ENCODE measurements around the gene ARHGEF1. TPM values are rescaled to one million over a fixed set of nuclear protein-coding genes. Genes with fewer than 3 reads are reported as not detected.

Gene ARHGEF1
- total and polyA plus RNA-seq, 2 donors (not counting 1 experiment from before 2014, with no cell fraction given) = 21.6 to 23.9 TPM

DNA sequence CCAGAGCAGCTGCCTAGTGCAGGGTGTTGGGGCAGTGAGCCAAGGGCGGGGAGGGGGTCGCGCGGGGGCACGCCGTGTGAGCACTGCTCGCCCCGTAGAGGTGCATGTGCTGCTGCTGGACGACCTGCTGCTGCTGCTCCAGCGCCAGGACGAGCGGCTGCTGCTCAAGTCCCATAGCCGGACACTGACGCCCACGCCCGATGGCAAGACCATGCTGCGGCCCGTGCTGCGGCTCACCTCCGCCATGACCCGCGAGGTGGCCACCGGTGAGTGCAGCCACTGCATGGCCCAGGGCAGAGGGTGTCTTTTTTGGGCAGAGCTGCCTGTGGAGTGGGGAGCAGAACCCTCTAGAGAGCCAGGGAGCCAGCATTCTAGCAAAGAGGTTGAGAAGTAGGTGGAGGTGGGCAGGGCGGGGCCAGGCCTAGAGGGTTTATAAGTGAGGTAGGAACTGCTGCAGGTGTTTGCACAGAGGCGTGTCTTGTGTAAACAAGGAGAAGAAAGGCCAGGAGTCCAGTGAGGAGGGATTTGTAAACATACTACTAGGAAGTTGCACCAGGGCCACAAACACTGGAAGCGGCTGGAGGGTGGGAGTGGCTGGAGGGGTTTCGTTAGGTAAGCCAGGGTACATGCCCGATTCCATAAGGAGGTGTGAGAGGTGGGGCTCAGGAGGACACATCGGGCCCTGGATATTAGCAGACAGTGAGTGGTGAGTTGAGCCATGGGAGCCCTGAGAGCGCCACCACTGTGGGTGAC lies 21.3 kb downstream of the ARHGEF1 start:
- Histone ChIP-seq H3K36me3 (ENCODE audit: control insufficient read depth, insufficient read depth, low read length) (peaks cover 24% of the 10 kb centered on the region), H4K20me1 (ENCODE audit: control insufficient read depth, extremely low read depth, insufficient read depth, low read length) (no peaks in the 10 kb centered on the region), H3K4me2 (ENCODE audit: extremely low read depth, insufficient read depth, low read length) (no peak overlapping the region), H3K4me3 (replicated peaks in 1 of 4; ENCODE audit: control extremely low read depth in 1 of 4, insufficient read depth in 1 of 4, low read depth in 3 of 4, low read length in 4 of 4) (no peak overlapping the region), H3K4me1 (ENCODE audit: control insufficient read depth, extremely low read depth, insufficient read depth, low read length) (peaks cover 2% of the 10 kb centered on the region), H3K9me3 (ENCODE audit: control insufficient read depth, insufficient read depth, low read depth, low read length) (no peaks in the 10 kb centered on the region), H3K79me2 (ENCODE audit: control insufficient read depth, insufficient read depth, low read length) (no peaks in the 10 kb centered on the region), H2AFZ (ENCODE audit: low read length) (no peak overlapping the region), H3K27me3 (ENCODE audit: control insufficient read depth, insufficient read depth, low read length) (no peaks in the 10 kb centered on the region), H3K27ac (ENCODE audit: insufficient read depth, low read length) (no peak overlapping the region), H3K9ac (ENCODE audit: insufficient read depth, low read length) (no peak overlapping the region)
- DNase-seq (ENCODE audit: low read depth in 2 of 2) = no peak
- TF ChIP-seq, protein P1, sequence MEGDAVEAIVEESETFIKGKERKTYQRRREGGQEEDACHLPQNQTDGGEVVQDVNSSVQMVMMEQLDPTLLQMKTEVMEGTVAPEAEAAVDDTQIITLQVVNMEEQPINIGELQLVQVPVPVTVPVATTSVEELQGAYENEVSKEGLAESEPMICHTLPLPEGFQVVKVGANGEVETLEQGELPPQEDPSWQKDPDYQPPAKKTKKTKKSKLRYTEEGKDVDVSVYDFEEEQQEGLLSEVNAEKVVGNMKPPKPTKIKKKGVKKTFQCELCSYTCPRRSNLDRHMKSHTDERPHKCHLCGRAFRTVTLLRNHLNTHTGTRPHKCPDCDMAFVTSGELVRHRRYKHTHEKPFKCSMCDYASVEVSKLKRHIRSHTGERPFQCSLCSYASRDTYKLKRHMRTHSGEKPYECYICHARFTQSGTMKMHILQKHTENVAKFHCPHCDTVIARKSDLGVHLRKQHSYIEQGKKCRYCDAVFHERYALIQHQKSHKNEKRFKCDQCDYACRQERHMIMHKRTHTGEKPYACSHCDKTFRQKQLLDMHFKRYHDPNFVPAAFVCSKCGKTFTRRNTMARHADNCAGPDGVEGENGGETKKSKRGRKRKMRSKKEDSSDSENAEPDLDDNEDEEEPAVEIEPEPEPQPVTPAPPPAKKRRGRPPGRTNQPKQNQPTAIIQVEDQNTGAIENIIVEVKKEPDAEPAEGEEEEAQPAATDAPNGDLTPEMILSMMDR (conservative IDR thresholded peaks at IDR 0.05 in 1 of 2, IDR thresholded peaks at IDR 0.05 in 1 of 2; ENCODE audit: low read depth in 1 of 2, low read length in 2 of 2) = no peak
- TF ChIP-seq EZH2 (IDR thresholded peaks at IDR 0.05; ENCODE audit: low read length, missing control alignments) = no peak

DNA sequence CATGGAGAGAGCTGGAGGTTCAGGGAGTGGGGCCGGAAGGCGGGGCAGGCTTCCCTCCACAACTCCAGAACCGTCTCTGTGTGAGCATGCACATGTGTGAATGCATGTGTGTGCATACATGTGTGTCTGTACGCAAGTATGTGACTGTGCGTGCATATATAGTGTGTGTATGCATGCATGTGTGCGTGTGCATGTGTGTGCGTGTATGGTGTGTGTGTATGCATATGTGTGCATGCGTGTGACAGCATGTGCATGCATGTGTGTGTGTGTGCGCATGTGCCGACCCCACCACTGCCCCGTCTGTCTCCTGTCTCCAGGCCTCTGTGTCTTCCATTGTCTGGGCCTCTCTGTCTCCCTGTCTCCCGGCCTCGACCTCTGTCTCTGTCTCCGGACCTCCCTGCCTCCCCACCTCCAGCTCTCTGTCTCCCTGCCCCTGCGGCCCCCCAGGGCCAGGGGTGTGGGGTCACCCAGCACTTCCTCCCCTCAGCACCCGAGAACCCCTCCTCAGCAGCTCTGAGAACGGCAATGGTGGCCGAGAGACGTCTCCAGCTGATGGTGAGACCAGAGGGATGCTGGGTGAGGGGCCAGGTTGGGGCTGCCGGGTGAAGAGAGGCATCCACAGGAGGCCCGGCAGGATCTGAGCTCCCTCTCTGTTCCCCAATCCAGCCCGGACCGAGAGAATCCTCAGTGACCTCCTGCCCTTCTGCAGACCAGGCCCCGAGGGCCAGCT lies 22.5 kb downstream of the ARHGEF1 start:
- no peak overlapping the region for H3K4me2 ChIP-seq (ENCODE audit: extremely low read depth, insufficient read depth, low read length)
- no peaks in the 10 kb centered on the region for H3K79me2 ChIP-seq (ENCODE audit: control insufficient read depth, insufficient read depth, low read length)
- H3K9ac ChIP-seq (ENCODE audit: insufficient read depth, low read length) = no peak overlapping the region
- H3K4me1 ChIP-seq (ENCODE audit: control insufficient read depth, extremely low read depth, insufficient read depth, low read length) = peaks cover 2% of the 10 kb centered on the region
- H3K27ac ChIP-seq (ENCODE audit: insufficient read depth, low read length) = no peak overlapping the region
- DNase-seq (ENCODE audit: low read depth in 2 of 2) = no peak
- H3K27me3 ChIP-seq (ENCODE audit: control insufficient read depth, insufficient read depth, low read length) = no peaks in the 10 kb centered on the region
- H2AFZ ChIP-seq (ENCODE audit: low read length) = no peak overlapping the region
- no peaks in the 10 kb centered on the region for H3K9me3 ChIP-seq (ENCODE audit: control insufficient read depth, insufficient read depth, low read depth, low read length)
- no peaks in the 10 kb centered on the region for H4K20me1 ChIP-seq (ENCODE audit: control insufficient read depth, extremely low read depth, insufficient read depth, low read length)
- H3K4me3 ChIP-seq (replicated peaks in 1 of 4; ENCODE audit: control extremely low read depth in 1 of 4, insufficient read depth in 1 of 4, low read depth in 3 of 4, low read length in 4 of 4) = no peak overlapping the region
- peaks cover 24% of the 10 kb centered on the region for H3K36me3 ChIP-seq (ENCODE audit: control insufficient read depth, insufficient read depth, low read length)
- TF ChIP-seq EZH2 (IDR thresholded peaks at IDR 0.05; ENCODE audit: low read length, missing control alignments) = no peak
- TF ChIP-seq, protein P1 (conservative IDR thresholded peaks at IDR 0.05 in 1 of 2, IDR thresholded peaks at IDR 0.05 in 1 of 2; ENCODE audit: low read depth in 1 of 2, low read length in 2 of 2) = no peak

DNA sequence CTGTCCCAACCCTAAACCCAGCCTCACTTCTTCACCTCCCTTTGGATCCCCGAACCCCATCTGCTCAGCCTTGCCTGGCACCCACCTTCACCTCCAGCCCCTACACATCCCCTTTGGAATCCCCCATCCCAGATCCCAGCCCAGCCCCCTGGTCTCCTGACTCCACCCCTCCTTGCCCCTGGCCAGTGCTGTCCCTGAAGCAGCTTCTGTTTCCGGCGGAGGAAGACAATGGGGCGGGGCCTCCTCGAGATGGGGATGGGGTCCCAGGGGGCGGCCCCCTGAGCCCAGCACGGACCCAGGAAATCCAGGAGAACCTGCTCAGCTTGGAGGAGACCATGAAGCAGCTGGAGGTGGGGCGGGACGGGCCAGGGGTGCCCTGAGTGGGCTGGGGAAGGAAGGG lies 23.3 kb downstream of the ARHGEF1 start:
- no peak overlapping the region for H3K27ac ChIP-seq (ENCODE audit: insufficient read depth, low read length)
- no peak overlapping the region for H3K9ac ChIP-seq (ENCODE audit: insufficient read depth, low read length)
- no peaks in the 10 kb centered on the region for H3K79me2 ChIP-seq (ENCODE audit: control insufficient read depth, insufficient read depth, low read length)
- peaks cover 2% of the 10 kb centered on the region for H3K4me1 ChIP-seq (ENCODE audit: control insufficient read depth, extremely low read depth, insufficient read depth, low read length)
- peaks cover 6% of the 10 kb centered on the region for H3K27me3 ChIP-seq (ENCODE audit: control insufficient read depth, insufficient read depth, low read length)
- H3K9me3 ChIP-seq (ENCODE audit: control insufficient read depth, insufficient read depth, low read depth, low read length) = no peaks in the 10 kb centered on the region
- H3K36me3 ChIP-seq (ENCODE audit: control insufficient read depth, insufficient read depth, low read length) = peaks cover 24% of the 10 kb centered on the region
- H3K4me2 ChIP-seq (ENCODE audit: extremely low read depth, insufficient read depth, low read length) = no peak overlapping the region
- no peak for DNase-seq (ENCODE audit: low read depth in 2 of 2)
- H4K20me1 ChIP-seq (ENCODE audit: control insufficient read depth, extremely low read depth, insufficient read depth, low read length) = no peaks in the 10 kb centered on the region
- no peak overlapping the region for H3K4me3 ChIP-seq (replicated peaks in 1 of 4; ENCODE audit: control extremely low read depth in 1 of 4, insufficient read depth in 1 of 4, low read depth in 3 of 4, low read length in 4 of 4)
- H2AFZ ChIP-seq (ENCODE audit: low read length) = no peak overlapping the region
- TF ChIP-seq EZH2 (IDR thresholded peaks at IDR 0.05; ENCODE audit: low read length, missing control alignments) = no peak
- TF ChIP-seq, protein P1 (conservative IDR thresholded peaks at IDR 0.05 in 1 of 2, IDR thresholded peaks at IDR 0.05 in 1 of 2; ENCODE audit: low read depth in 1 of 2, low read length in 2 of 2) = no peak
